GM12873 (cell line): Measurements from ENCODE around the gene TTC38.

ENCODE experiments used
- TF ChIP-seq, protein P1 (sequence below): IDR thresholded peaks from 2 replicates; pipeline ENCODE4 v1.5.1; 2012; ENCODE audit warnings: low read depth, mild to moderate bottlenecking, moderate library complexity, low read length, control low read depth; ENCODE audit not compliant: insufficient read depth; ENCODE audit errors: missing control alignments

The TTC38 gene

DNA sequence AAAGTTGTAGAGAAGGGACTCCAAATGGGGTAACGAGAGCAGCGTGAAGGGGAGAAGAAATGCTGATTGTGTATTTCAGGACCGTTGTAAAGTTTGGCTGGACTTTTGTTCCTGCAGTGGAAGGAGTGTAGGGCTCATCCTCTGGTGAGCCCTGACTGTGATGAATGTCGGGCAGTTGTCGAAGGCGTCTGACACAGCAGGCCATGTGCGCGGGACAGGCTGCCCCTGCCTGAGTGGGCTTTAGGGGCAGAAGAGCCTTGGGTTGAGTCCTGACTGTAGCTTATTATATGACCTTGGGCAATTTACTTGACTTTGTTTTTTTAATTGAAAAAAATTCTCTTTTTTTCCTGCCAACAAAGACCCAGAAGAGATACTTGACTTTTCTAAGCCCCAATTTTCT is 70.8 kb downstream of the TTC38 start:
- TF ChIP-seq, protein P1, sequence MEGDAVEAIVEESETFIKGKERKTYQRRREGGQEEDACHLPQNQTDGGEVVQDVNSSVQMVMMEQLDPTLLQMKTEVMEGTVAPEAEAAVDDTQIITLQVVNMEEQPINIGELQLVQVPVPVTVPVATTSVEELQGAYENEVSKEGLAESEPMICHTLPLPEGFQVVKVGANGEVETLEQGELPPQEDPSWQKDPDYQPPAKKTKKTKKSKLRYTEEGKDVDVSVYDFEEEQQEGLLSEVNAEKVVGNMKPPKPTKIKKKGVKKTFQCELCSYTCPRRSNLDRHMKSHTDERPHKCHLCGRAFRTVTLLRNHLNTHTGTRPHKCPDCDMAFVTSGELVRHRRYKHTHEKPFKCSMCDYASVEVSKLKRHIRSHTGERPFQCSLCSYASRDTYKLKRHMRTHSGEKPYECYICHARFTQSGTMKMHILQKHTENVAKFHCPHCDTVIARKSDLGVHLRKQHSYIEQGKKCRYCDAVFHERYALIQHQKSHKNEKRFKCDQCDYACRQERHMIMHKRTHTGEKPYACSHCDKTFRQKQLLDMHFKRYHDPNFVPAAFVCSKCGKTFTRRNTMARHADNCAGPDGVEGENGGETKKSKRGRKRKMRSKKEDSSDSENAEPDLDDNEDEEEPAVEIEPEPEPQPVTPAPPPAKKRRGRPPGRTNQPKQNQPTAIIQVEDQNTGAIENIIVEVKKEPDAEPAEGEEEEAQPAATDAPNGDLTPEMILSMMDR = no peak

DNA sequence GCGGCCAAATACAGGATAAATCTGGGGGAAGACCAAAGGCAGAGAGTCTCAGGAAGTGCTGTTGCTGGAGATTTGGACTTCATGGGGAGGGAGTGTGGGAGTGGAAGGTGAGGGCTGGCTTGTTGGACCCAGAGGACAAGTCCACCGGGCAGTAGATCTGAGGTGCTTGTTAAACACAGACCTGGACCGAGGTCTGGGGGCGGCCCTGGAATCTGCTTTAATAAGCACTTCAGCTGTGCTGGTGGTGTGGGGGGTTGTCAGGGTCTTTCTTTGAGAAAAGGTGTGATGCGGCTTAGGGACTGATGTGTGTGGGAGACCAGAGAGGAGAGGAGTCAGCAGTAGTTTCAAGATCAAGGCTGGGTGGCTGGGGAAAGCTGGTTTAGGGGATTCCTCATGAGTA is 72.1 kb downstream of the TTC38 start:
- TF ChIP-seq, protein P1 = no peak

DNA sequence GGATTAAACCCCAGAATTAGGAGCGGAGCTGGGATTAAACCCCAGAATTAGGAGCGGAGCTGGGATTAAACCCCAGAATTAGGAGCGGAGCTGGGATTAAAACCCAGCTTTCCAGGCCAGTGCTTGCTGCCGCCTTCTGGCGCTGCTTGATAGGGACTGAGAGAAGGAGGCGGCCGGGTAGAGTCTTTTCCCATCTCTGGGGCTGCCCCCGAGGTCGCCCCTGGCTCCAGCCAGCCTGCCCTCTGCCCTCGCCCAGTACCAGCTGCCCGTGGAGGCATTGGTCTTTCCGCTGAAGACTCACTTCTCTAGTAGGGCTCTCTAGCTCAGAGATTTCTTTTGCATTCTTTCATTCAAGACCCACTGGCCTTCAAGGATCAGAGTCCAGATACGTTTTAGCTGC is 72.9 kb downstream of the TTC38 start:
- TF ChIP-seq, protein P1 = no peak
